Heart left ventricle (tissue), 16 donors: ENCODE data around the gene LRRC27. TPM values are rescaled to one million over a fixed set of nuclear protein-coding genes. Genes with fewer than 3 reads are reported as not detected.
"Not testable (repeated sequence)": the region's sequence is repeated elsewhere in the genome, so short reads cannot be mapped to it uniquely, and the experiment has no call there.

ENCODE experiments used
- ATAC-seq, 4 donors: fragments of 200-7000 bp; cut with Tn5 transposase; one replicate each; pipeline ENCODE4 v1.9.1; 2020 to 2022; ENCODE audit warnings: moderate library complexity in 4 of 4, mild to moderate bottlenecking in 3 of 4, moderate number of reproducible peaks in 1 of 4
- DNase-seq, 5 donors: peaks; one replicate each; pipeline ENCODE4 v3.0.0-alpha.2; 2020
- H3K27ac ChIP-seq, 12 donors: fragments of 200-600 bp; sonication (generic) in 4 of 12; one replicate each; pipeline versions ENCODE4 v1.5.0 to v1.8.0; 2016 to 2022; ENCODE audit warnings: mild to moderate bottlenecking in 2 of 12
- H3K27me3 ChIP-seq, 9 donors: fragments of 200-600 bp; sonication (generic) in 2 of 9; one replicate each; pipeline versions ENCODE4 v1.5.1 to v1.8.0; 2016 to 2022; ENCODE audit warnings: mild to moderate bottlenecking in 3 of 9
- H3K36me3 ChIP-seq, 9 donors: fragments of 200-600 bp; sonication (generic) in 2 of 9; one replicate each; pipeline versions ENCODE4 v1.5.0 to v1.8.0; 2018 to 2022; ENCODE audit warnings: mild to moderate bottlenecking in 2 of 9
- H3K4me1 ChIP-seq, 12 donors: fragments of 200-600 bp; sonication (generic) in 4 of 12; one replicate each; pipeline versions ENCODE4 v1.5.0 to v1.8.0; 2016 to 2022; ENCODE audit warnings: mild to moderate bottlenecking in 3 of 12
- H3K4me3 ChIP-seq, 12 donors: fragments of 200-600 bp; sonication (generic) in 4 of 12; one replicate each; pipeline versions ENCODE4 v1.5.0 to v1.8.0; 2017 to 2022; ENCODE audit warnings: mild to moderate bottlenecking in 9 of 12, moderate library complexity in 4 of 12
- H3K9me3 ChIP-seq, 12 donors: fragments of 200-600 bp; sonication (generic) in 4 of 12; one replicate each; pipeline versions ENCODE4 v1.5.0 to v1.8.0; 2016 to 2022; ENCODE audit warnings: mild to moderate bottlenecking in 1 of 12
- POLR2A ChIP-seq, 2 donors: fragments of 450-650 bp; IDR thresholded peaks; one replicate each; pipeline ENCODE4 v1.6.1; 2017; ENCODE audit warnings: antibody characterized with exemption in 2 of 2, mild to moderate bottlenecking in 2 of 2, moderate library complexity in 2 of 2
- WGBS, 4 donors: extraction: QIAGEN DNeasy Blood & Tissue Kit in 2 of 4; methylation state at CpG; one replicate each; pipeline versions ENCODE4 v1.1.5 to v1.1.7; 2013 to 2018; 5-methylcytosine and 5-hydroxymethylcytosine counted together
- intact Hi-C, 10 donors: fragments of 100-400 bp; cut with DNase I; formaldehyde crosslinking; loops; one replicate each; pipeline versions ENCODE4 v1.11.1 to v1.14.2; 2022
- polyA plus RNA-seq, 2 donors: library from polyadenylated mRNA; stranded (reverse); fragments of 200-250 nt; gene quantifications; one replicate each; pipeline ENCODE4 v1.2.3, GENCODE V29; 2013
- total RNA-seq, 9 donors: library from RNA; depleted of rRNA in 2 of 9; stranded (reverse); fragments of >200 nt in 2 of 9; fragmentation: NEBNext Ultra II Directional in 3 of 9; extraction: Animal tissue kit (Norgen Biotek cat#: 25700) in 3 of 9; gene quantifications; one replicate each; pipeline versions ENCODE4 v1.1.0 to v1.2.4, GENCODE V29; 2016 to 2023
- TF ChIP-seq, protein P1 (sequence below), 12 donors: fragments of 200-600 bp; sonication (generic) in 4 of 12; IDR thresholded peaks; one replicate each; pipeline versions ENCODE4 v1.5.0 to v1.8.0; 2018 to 2022; ENCODE audit warnings: antibody characterized with exemption in 12 of 12, mild to moderate bottlenecking in 5 of 12
- donor health status: ischemic (EF 13 %, LVEDD 7.1; RV severe dilation, severe dysfunction).
- donor health status: healthy with polysubstance abuse.
- donor health status: DM: no; HTN: yes; CAD: no.
- donor health status: DM: no; HTN: no; CAD: no.
- donor health status: ischemic (EF 25% LVEDD 6.9; RV normal size, moderate dysfunction).
- donor health status: ischemic (EF 25% LVEDD 5.7; RV mildly dilated, moderate dysfunction).
- donor health status: healthy.
- donor health status: DM: yes; HTN: yes; CAD: no.
- donor health status: ischemic (EF 35%, LVEDD 5.7; RV mildly dilated, moderate dysfunction).
- donor health status: nonischemic (EF 11% LVEDD 7.7; RV severe dilation, severe dysfunction).
- donor health status: DM: yes; HTN: yes; CAD: no.
- donor health status: PGD.
- donor health status: ischemic (EF 29% LVEDD 5.4; RV normal size, mild dysfunction).
- donor health status: nonischemic (EF 23%, LVEDD 6.1; RV moderate dilation, normal function).

The LRRC27 gene
- total and polyA plus RNA-seq, 11 donors = 2.6 to 8.9 (median 5.1) TPM

- Histone ChIP-seq H3K4me3 (no peak overlapping the region), H3K27ac (no peak overlapping the region), H3K36me3 (no peaks in the 10 kb centered on the region), H3K4me1 (peaks cover 0 to 16% (median 0%) of the 10 kb centered on the region in 12 donors), H3K27me3 (no peaks in the 10 kb centered on the region), H3K9me3 (no peaks in the 10 kb centered on the region)
- no peak for DNase-seq
- TF ChIP-seq, protein P1, sequence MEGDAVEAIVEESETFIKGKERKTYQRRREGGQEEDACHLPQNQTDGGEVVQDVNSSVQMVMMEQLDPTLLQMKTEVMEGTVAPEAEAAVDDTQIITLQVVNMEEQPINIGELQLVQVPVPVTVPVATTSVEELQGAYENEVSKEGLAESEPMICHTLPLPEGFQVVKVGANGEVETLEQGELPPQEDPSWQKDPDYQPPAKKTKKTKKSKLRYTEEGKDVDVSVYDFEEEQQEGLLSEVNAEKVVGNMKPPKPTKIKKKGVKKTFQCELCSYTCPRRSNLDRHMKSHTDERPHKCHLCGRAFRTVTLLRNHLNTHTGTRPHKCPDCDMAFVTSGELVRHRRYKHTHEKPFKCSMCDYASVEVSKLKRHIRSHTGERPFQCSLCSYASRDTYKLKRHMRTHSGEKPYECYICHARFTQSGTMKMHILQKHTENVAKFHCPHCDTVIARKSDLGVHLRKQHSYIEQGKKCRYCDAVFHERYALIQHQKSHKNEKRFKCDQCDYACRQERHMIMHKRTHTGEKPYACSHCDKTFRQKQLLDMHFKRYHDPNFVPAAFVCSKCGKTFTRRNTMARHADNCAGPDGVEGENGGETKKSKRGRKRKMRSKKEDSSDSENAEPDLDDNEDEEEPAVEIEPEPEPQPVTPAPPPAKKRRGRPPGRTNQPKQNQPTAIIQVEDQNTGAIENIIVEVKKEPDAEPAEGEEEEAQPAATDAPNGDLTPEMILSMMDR (IDR thresholded peaks at IDR 0.05) = no peak
- no peak for TF ChIP-seq POLR2A (IDR thresholded peaks at IDR 0.05)
- intact Hi-C loops = no loop called here
- WGBS, 4 donors = 80 to 83% (median 81%) methylated on average over 4 of the region's 4 CpGs
- no peak for ATAC-seq
Measured at GRCh38 chr10:132375795-132376297, 43.9 kb downstream of the LRRC27 start.

DNA sequence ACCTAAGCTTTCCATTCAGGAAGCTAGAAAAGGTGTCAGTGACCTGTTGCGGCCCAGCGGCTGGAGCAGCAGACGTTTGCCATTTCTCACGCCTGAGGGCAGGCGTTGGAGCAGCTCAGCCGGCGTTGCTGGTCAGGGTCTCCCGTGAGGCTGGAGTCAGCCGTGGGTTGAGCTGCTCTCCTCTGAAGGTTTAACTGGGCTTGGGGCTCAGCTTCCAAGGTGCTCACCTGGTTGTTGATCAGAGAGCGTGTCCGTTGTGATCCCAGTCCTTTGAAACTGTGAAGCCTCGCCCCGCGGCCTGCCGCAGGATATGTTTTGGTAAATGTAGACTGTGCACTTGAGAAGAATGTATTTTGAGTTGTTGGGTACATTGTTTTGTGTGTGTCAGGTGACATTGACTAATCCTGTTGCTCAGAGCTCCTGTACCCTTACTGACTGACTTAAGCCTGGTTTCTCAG, 44.4 kb downstream of the LRRC27 start:
- peaks cover 0 to 16% (median 0%) of the 10 kb centered on the region in 12 donors for H3K4me1 ChIP-seq
- DNase-seq (peak in 1 of 5 donors; percentile 28), ATAC-seq (no peak)
- H3K9me3 ChIP-seq = peaks cover 0 to 2% (median 0%) of the 10 kb centered on the region in 12 donors
- H3K27me3 ChIP-seq = no peaks in the 10 kb centered on the region
- TF ChIP-seq, protein P1 (IDR thresholded peaks at IDR 0.05) = no peak
- TF ChIP-seq POLR2A (IDR thresholded peaks at IDR 0.05) = no peak
- WGBS, 4 donors = 82 to 90% (median 86%) methylated on average over 4 to 15 of the region's 15 CpGs
- H3K27ac ChIP-seq = no peak overlapping the region
- H3K36me3 ChIP-seq = no peaks in the 10 kb centered on the region
- intact Hi-C loops = no loop called here
- no peak overlapping the region for H3K4me3 ChIP-seq

DNA sequence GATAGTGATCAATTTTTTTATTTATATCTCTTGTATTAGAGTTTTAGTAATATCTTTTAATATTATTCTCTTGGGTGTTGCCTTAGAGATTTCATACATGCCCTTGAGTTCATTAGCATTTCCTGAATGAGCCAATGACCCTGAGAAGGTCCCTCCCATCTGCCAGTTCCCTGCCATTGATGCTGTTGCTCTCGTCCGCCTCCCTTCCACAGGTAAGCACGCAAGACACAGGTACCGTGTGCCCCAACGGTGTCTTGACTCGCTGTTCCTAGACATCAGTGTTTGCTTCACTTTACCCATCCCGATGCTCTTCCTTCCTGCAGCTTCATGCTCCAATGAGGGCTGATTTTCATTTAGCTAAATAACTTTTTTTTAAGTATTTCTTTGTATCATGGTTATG, 45.3 kb downstream of the LRRC27 start:
- Histone ChIP-seq H3K27me3 (no peaks in the 10 kb centered on the region), H3K4me1 (peaks cover 0 to 16% (median 0%) of the 10 kb centered on the region in 12 donors), H3K4me3 (no peak overlapping the region), H3K9me3 (peaks cover 0 to 9% (median 0%) of the 10 kb centered on the region in 12 donors), H3K27ac (no peak overlapping the region), H3K36me3 (no peaks in the 10 kb centered on the region)
- 93 to 96% (median 96%) methylated on average over 7 of the region's 7 CpGs for WGBS, 4 donors
- intact Hi-C loops = no loop called here
- ATAC-seq (no peak), DNase-seq (no peak)
- TF ChIP-seq, protein P1 (IDR thresholded peaks at IDR 0.05) = no peak
- no peak for TF ChIP-seq POLR2A (IDR thresholded peaks at IDR 0.05)

- not testable (repeated sequence) for ATAC-seq, DNase-seq
- 71 to 82% (median 79%) methylated on average over 16 of the region's 16 CpGs for WGBS, 4 donors
Measured at GRCh38 chr10:132379026-132379425, 47.0 kb downstream of the LRRC27 start.

DNA sequence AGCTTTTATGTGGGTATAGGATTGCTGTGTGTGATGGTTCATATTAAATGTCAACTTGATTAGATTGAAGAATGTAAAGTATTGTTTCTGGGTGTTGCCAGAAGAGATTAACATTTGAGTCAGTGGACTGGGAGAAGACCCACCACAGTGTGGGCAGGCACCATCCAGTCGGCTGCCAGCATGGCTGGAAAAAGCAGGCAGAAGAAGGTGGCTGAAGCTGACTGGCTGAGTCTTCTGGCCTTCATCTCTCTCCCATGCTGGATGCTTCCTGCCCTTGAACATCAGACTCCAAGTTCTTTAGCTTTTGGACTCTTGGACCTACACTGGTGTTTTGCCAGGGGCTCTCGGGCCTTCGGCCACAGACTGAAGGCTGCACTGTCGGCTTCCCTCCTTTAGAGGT, 49.0 kb downstream of the LRRC27 start:
- H3K27me3 ChIP-seq = not testable (repeated sequence)

More at GRCh38 chr10:132379026-132379425, 47.0 kb downstream of the LRRC27 start:
- H3K27me3 ChIP-seq, H3K27ac ChIP-seq, H3K9me3 ChIP-seq, H3K4me3 ChIP-seq, intact Hi-C loops, H3K36me3 ChIP-seq: not testable (repeated sequence)
- H3K4me1 ChIP-seq = peaks cover 0 to 16% (median 0%) of the 10 kb centered on the region in 12 donors

More for the DNA sequence above, 49.0 kb downstream of the LRRC27 start:
- peaks cover 0 to 15% (median 0%) of the 10 kb centered on the region in 12 donors for H3K4me1 ChIP-seq
- not testable (repeated sequence) for DNase-seq, H3K9me3 ChIP-seq, H3K4me3 ChIP-seq, ATAC-seq, H3K36me3 ChIP-seq, H3K27ac ChIP-seq
- intact Hi-C loops = loop anchor here in 2 of 10 donors (10.0 kb wide), 1 partner anchor 264 kb away; no protein-coding TSS in a partner anchor
- WGBS, 4 donors = 93 to 98% (median 96%) methylated on average over 4 of the region's 4 CpGs
